HG03378 (cell line): ENCODE data around the gene ADGRG4.

ENCODE experiments used
- ATAC-seq: cut with Tn5 transposase; IDR thresholded peaks from one replicate; pipeline ENCODE4 v1.9.1; 2021; ENCODE audit warnings: mild to moderate bottlenecking, moderate library complexity; ENCODE audit not compliant: unreplicated experiment

Gene ADGRG4

GRCh38 chrX:136292656-136293055 is 8.1 kb upstream of the ADGRG4 start:
- ATAC-seq = no peak

GRCh38 chrX:136295380-136295779 is 5.4 kb upstream of the ADGRG4 start:
- no peak for ATAC-seq

- no peak for ATAC-seq
Measured at GRCh38 chrX:136303041-136303440, 2.3 kb downstream of the ADGRG4 start.

GRCh38 chrX:136304493-136304892 is 3.7 kb downstream of the ADGRG4 start:
- no peak for ATAC-seq

- no peak for ATAC-seq
Measured at GRCh38 chrX:136306182-136306581, 5.4 kb downstream of the ADGRG4 start.

GRCh38 chrX:136307471-136307870 is 6.7 kb downstream of the ADGRG4 start:
- ATAC-seq = no peak

GRCh38 chrX:136310411-136310810 is 9.6 kb downstream of the ADGRG4 start:
- ATAC-seq = no peak

GRCh38 chrX:136318156-136318555 is 17.4 kb downstream of the ADGRG4 start:
- ATAC-seq = no peak

GRCh38 chrX:136318895-136319597 is 18.3 kb downstream of the ADGRG4 start:
- ATAC-seq = no peak

GRCh38 chrX:136319600-136319999 is 18.8 kb downstream of the ADGRG4 start:
- ATAC-seq = no peak

GRCh38 chrX:136321532-136321931 is 20.8 kb downstream of the ADGRG4 start:
- no peak for ATAC-seq

- no peak for ATAC-seq
Measured at GRCh38 chrX:136322064-136322463, 21.3 kb downstream of the ADGRG4 start.

- ATAC-seq = no peak
Measured at GRCh38 chrX:136325377-136325776, 24.6 kb downstream of the ADGRG4 start.

GRCh38 chrX:136328933-136329332 is 28.2 kb downstream of the ADGRG4 start:
- ATAC-seq = no peak

GRCh38 chrX:136336623-136337022 is 35.9 kb downstream of the ADGRG4 start:
- ATAC-seq = no peak

- no peak for ATAC-seq
Measured at GRCh38 chrX:136339702-136340101, 38.9 kb downstream of the ADGRG4 start.

- ATAC-seq = no peak
Measured at GRCh38 chrX:136344320-136344719, 43.6 kb downstream of the ADGRG4 start.

- ATAC-seq = no peak
Measured at GRCh38 chrX:136346506-136346905, 45.7 kb downstream of the ADGRG4 start.

- no peak for ATAC-seq
Measured at GRCh38 chrX:136347706-136348105, 46.9 kb downstream of the ADGRG4 start.

GRCh38 chrX:136353526-136354093 is 52.8 kb downstream of the ADGRG4 start:
- no peak for ATAC-seq

- no peak for ATAC-seq
Measured at GRCh38 chrX:136354201-136354600, 53.4 kb downstream of the ADGRG4 start.

- no peak for ATAC-seq
Measured at GRCh38 chrX:136369377-136369776, 68.6 kb downstream of the ADGRG4 start.

GRCh38 chrX:136376713-136377112 is 76.0 kb downstream of the ADGRG4 start:
- ATAC-seq = no peak
